GM21423 (cell line): ENCODE data around the gene RPRD1A.
A peak's percentile ranks its signal among the peaks of the same experiment; 100 is the strongest.
"Not testable (repeated sequence)": the region's sequence is repeated elsewhere in the genome, so short reads cannot be mapped to it uniquely, and the experiment has no call there.

ENCODE experiments used
- ATAC-seq: cut with Tn5 transposase; IDR thresholded peaks from one replicate; pipeline ENCODE4 v1.9.1; 2021; ENCODE audit warnings: mild to moderate bottlenecking, moderate library complexity; ENCODE audit not compliant: unreplicated experiment

The RPRD1A gene, protein sequence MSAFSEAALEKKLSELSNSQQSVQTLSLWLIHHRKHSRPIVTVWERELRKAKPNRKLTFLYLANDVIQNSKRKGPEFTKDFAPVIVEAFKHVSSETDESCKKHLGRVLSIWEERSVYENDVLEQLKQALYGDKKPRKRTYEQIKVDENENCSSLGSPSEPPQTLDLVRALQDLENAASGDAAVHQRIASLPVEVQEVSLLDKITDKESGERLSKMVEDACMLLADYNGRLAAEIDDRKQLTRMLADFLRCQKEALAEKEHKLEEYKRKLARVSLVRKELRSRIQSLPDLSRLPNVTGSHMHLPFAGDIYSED

DNA sequence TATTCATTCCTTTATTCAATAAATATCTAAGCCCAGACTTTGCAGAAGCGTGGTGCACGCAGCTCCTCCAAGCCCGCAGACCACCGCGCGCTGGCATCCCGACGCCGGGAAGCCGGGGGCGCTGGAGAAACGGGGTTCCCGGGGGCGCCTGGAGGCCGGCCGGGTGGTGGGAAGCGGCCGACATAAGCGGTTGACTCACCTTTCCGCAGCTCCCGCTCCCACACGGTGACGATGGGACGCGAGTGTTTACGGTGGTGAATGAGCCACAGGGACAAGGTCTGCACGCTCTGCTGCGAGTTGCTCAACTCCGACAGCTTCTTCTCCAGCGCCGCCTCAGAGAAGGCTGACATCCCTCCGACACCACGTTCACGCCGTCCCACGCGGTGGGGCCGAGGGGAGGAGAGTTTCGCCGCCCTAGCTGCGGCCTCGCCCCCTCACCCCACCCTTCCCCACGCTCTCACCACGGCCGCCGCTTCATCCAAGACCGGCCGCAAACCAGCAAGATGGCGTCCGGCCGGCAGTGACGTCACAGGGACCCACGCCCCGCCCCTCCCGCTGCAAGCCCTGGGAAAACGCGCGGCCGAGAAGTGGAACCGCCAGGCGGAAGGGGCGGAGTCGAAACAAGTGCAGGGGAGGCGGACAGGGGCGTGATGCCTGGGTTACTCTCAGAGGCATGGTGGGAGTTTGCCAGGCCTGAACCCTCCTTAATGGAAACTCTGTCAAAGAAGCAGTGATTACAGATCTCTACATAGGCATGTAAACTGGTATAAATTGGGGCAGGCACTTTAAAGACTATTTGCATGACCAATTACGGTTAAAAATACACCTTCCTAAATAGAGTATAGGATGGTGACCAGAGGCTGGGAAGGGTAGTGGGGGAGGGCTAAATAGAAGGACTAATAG, at the start of gene RPRD1A:
Gene RPRD1A (minus strand): TSS at position 505 of the 903 bp plus-strand sequence. CDS start 155 bp downstream, at position 350.
- ATAC-seq: peak; percentile 95

DNA sequence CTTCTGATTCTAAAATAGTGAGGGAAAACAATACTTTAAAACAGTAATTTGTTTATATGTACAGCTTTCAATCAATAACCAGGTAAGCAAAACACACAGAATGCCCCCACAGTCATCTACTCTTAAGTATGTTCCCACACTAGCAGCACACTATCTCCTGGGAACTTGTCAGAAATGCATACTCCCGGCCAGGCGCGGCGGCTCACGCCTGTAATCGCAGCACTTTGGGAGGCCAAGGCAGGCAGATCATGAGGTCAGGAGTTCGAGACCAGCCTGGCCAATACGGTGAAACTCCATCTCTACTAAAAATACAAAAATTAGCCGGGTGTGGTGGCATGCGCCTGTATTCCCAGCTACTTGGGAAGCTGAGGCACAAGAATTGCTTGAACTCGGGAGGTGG, 49.4 kb upstream of the RPRD1A start:
- ATAC-seq: not testable (repeated sequence)

DNA sequence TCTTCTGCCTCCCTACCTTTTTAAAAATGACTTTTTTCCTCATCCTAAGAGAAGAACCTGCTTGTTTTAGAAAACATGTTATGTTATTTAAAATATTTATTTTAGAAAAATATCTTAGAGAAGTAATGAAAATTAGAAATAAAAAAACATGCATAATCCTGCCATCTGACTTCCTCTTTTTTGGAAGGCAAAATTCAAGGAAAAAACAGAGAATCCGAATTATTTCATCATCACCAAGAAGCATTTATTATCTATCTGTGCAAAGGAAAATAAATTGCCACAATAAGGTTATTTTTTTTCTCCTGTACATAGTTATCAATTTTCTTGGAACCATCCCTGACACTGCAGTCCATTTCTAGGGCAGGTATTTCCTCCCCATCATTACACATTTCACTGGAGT, 47.4 kb upstream of the RPRD1A start:
- ATAC-seq: no peak

DNA sequence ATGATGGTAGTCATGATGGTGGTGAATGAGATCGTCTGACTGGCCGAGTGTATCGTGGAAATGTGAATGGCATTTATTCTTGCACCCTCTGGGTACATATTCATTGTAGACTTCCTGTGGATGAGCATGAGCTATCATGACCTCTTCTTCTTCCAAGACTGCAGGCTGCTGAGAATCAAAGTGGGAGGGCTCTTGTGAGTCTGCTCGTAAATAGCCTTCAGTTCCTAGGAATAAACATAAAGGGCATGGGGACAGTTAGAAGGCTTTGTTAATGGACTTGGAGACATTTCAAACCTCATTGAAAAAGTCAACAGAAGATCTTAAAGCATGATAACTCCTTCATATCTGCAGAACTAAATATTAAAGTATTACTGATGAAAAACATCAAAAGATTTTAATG, 46.9 kb upstream of the RPRD1A start:
- no peak for ATAC-seq

DNA sequence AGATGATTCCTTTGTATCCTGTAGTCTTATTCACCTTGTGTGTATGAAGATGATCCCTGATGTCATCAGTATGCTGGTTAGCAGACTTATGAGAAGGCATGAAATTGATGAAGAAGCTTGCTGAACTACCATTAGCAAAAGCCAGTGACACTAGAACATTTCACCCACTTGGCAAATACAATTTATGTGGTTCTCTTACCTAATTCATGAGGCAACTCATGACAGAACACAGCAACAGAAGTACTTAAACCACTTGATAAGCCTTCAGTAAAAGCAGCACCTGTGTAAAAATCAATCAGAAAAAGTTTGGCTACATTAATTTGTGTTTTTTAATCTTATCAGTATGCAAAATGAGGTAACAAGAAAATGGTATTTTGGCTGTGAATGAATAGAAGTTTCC, 44.9 kb upstream of the RPRD1A start:
- ATAC-seq: no peak

DNA sequence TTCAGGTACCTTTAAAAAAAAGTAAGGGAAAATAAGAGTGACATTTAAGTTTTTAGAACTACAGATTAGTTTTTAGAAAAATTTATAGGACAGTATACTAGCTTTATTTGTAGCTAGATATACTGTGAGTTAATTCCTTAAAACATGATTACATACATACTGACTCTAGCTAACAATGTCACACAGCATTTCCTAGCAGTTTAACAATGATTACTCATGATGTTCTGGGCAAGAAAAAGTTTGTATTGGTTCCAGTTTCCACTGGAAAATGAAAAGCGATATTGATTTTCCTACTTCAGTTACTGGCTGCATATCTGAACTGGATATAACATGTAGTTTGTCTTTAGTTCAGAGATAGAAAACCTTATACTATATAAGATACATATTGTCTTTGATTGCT, 42.4 kb upstream of the RPRD1A start:
- ATAC-seq: no peak

DNA sequence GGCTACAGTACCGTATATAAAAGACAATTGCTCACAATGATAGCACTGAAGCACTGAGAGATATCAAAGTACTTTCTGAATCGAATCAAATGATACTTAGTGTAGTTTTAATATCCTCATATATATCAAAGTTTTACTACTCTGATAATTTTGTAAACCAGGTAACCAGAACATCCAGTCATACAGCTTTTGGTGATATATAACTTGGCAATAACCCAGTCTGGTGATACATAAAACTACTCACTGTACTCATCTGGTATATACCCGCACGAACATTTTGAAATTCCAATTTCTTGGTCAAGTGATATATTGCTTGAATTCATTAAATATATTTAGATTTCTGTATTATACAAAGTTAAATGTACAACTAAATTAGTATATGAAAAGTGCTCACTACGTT, 41.2 kb upstream of the RPRD1A start:
- no peak for ATAC-seq

DNA sequence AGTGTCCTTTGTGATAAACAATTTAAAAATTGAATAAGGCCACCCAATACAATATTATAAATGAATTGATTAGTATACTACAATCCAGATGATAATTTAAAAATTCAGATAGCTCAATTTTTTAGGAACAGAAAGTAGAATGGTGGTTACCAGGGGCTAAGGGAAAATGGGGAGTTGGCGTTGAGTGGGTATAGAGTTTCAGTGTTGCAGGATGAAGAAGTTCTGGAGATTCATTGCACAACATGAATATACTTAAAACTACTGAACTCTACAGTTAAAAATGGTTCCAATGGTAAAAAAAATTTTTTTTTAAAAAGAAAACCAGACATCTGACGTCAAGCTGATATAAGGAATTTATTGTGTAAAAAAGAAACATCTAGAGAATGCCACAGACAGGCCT, 40.8 kb upstream of the RPRD1A start:
- no peak for ATAC-seq

DNA sequence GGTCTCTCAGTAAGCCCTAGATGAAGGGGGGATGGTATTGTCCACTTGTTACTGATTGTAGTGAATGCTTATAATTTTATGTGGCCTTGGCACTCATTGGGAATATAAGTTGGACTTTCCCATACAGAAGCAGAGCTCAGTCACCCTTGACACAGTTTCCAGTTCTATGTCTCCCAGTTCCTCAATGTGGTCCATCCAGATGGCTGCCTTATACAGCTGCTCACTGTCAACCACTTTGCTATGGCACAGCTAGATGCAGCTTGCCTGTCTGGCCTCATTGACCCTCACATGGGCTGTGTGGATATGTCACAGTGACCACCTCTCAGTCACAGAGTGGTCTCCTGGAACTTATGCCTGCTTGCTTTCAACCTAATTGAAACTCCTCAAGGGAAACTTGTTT, 40.1 kb upstream of the RPRD1A start:
- ATAC-seq: no peak

DNA sequence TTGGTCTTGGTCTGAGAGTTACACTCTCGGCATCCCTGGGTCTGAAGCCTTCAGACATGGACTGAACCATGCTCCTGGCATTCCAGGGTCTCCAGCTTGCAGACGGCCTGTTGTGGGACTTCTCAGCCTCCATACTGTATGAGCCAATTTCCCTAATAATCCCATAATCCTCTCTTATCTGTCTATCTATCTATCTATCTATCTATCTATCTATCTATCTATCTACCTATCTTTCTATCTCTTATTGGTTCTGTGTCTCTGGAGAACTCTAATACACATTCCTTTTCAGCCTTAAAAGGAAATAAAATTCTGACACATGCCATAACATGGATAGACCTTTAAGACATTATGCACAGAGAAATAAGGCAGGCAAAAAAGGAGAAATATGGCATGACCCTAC, 37.4 kb upstream of the RPRD1A start:
- ATAC-seq: no peak

DNA sequence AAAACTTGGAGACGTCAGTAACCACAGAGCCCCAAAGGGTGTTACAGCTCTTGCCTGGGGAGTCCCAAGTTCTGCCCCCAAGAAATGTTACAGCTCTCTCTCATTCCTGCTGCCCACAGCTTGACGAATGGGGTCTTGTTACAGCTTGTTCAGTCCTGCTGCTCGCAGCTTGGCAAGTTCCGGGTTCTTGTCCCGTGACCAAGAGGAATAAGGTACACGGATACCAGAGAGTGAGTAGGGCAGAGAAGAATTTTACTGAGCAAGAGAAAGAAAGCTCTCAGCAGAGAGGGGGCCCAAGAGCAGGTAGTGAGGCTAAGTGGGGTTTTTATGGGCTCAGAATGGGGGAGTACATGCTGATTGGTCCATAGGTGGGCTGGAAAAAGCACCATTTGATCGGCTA, 34.6 kb upstream of the RPRD1A start:
- ATAC-seq: no peak

DNA sequence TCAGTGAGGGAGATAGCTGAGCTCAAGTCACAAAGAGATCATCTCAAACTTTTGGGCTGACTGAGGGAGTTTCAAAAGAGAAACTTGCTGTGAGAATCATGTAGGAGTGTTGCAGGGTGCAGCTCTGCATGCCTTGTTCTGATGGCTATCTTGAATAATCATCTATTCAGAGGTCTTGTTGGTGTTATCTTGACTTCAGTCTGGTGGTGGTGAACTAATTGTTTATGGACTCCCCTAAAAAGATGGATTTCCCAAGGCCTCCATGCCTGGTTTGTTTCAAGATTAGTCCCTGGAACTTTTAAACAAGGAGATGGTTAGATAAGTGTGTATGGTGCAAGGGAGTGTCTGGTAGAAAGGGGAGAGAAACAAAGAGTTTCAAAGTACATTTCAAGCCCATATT, 32.0 kb upstream of the RPRD1A start:
- ATAC-seq: no peak

DNA sequence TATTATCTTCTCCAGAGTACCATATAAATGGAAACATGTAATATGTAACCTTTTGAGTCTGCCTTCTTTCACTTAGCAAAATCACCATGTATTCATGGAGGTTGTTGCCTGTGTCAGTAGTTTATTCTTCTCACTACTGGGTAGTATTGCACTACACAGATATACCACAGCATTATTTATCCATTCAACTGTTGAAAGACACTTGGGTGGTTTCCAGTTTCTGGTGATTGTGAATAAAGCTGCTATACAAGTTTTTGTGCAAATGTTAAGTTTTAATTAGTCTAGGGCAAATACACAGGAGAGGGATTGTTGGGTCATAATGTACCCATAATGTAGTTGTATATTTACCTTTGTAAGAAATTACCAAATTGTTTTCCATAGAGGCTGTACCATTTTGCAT, 29.6 kb upstream of the RPRD1A start:
- ATAC-seq: no peak

DNA sequence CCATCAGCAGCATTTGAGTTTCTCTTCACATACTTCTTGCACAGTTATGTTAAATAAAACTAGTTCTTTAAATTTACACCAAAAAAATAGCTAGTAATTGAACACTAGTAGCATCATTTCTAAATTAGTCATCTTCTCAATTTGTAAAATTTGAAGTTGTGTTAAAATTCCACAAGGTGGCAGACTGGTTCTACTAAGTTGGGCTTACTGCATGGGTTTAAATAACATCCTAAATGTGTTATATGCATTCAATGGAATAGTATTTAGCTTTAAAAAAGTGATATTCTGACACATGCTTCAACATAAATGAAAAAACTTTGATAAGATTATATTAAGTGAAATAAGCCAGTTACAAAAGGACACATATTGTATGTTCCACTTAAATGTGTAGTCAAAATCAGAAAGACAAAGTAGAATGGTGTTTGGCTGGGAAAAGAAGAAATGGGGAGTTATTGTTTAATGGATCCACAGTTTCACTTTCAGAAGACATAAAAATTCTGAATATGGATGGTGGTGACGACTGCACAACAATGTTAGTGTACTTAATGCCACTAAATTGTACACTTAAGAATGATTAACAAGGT, 28.7 kb upstream of the RPRD1A start:
- ATAC-seq: no peak

DNA sequence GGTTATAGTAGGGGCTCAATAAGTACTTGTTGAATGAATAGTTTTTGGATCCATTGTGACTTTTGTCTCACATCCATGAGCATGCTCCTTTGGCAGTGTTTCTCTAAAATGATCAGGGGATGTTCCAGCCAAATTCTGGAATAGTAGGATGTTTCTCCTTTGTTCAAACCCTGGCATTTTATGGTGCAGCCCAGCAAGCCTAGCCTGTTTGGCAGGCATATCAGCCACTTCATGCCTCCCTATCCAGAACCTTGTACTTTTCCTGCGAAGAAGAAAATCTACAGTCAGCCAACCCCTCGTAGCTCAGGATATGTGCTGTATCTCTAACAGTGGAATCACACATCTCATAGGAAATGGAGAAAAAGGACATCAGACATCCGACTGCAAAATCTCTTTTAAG, 27.1 kb upstream of the RPRD1A start:
- no peak for ATAC-seq

DNA sequence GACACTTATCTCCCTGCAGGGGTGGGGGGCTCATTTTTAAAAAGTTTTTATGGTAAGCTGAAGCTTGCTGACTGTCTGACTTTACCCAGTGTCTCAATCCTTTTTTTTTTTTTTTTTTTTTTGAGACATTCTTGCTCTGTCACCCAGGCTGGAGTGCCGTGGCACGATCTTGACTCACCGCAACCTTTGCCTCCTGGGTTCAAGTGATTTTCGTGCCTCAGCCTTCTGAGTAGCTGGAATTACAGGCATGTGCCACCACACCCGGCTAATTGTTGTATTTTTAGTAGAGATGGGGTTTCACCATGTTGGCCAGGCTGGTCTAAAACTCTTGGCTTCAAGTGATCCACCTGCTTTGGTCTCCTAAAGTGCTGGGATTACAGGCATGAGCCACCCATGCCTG, 24.8 kb upstream of the RPRD1A start:
- ATAC-seq: not testable (repeated sequence)

DNA sequence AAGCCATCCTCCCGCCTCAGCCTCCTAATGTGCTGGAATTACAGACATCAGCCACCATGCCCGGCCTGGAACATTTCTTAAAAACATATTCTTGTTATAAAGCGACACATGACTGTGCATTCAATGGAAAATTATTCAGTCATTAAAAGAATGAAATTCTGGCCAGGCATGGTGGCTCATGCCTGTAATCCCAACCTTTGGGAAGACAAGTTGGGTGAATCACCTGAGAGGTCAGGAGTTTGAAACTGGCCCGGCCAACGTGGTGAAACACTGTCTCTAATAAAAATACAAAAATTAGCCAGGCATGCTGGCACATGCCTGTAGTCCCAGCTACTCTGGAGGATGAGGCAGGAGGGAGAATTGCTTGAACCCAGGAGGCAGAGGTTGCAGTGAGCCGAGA, 21.6 kb upstream of the RPRD1A start:
- ATAC-seq: no peak

DNA sequence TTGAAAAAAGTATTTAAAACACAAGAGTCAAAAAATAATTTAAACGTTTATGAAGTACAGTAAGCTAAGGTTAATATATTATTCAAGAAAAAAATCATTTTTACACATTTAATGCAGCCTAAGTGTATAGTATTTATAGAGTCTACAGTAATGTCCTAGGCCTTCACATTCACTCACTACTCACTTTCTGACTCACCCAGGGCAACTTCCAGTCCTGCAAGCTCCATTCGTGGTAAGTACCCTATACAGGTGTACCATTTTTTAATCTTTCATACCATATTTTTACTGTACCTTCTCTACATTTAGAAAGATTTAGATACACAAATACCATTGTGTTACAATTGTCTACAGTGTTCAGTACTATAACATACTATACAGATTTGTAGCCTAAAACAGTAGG, 20.9 kb upstream of the RPRD1A start:
- no peak for ATAC-seq

DNA sequence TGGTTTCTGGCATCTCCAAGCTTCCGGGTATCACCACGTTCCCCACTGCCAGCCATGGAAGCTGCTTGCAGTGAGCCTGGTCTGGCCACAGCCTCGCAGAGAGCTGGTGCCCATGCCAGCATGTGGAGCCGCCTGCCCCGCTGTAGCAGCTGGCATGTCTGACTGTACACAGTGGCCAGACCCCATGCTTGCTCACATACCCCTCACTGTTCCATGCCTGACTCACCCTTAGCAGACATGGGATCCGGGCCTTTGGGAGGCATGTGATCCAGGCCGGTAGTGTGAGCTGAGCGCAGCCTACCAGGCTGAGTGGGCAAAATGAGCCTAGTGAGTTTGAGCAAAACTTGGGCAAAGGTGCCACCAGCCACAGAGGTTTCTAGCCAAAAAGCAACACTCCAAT, 18.8 kb upstream of the RPRD1A start:
- ATAC-seq: no peak

DNA sequence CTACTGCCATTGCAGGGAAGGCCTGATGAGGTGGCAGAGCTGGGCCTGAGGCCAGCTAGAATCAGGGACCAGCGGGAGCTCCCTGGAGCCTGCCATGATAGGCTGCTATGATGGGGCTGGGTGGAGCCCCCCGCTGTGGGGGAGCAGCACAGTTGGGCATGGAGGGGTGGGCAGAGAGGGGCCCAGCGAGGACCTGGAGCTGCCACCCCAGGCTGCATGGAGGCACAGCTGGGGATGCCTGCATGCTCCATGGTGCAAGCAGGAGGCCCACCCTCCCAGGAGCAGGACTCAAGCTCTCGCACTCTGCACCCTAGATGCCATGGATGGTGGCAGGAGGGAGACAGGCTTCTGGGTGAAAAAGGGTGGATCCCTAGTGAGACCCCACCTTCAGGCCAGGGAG, 17.8 kb upstream of the RPRD1A start:
- no peak for ATAC-seq

DNA sequence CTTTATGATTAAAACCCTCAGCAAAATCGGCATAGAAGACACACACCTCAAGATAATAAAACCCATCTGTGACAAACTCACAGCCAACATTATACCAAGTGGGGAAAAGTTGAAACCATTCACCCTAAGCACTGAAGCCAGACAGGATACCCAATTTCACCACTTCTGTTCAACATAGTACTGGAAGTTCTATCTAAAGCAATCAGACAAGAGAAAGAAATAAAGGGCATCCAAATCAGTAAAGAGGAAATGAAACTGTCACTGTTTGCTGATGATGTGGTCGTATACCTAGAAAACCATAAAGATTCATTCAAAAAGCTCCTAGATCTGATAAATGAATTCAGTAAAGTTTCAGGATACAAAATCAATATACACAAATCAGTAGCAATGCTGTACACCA, 16.4 kb upstream of the RPRD1A start:
- ATAC-seq: no peak

DNA sequence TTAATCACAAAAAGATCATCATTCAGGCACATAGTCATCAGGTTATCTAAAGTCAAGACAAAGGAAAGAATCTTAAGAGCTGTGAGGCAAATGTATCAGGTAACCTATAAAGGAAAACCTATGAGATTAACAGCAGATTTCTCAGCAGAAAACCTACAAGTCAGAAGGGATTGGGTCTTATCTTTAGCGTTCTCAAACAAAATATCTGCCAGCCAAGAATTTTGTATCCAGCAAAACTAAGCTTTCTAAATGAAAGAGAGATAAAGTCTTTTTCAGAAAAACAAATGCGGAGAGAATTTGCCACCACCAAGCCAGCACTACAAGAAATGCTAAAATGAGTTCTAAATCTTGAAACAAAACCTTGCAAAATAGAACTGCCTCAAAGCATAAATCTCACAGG, 13.8 kb upstream of the RPRD1A start:
- not testable (repeated sequence) for ATAC-seq
